22Rv1 (cell line): ENCODE results near the gene GRWD1.

Experiments
- H3K27ac ChIP-seq: fragments of 450-650 bp; 2 replicates; pipeline ENCODE4 v1.5.1; 2017
- ZFX ChIP-seq: fragments of 450-650 bp; IDR thresholded peaks from 2 replicates; pipeline ENCODE4 v1.6.1; 2017; ENCODE audit warnings: antibody characterized with exemption, borderline replicate concordance
- TF ChIP-seq, protein P1 (sequence below): fragments of 450-650 bp; IDR thresholded peaks from 2 replicates; pipeline ENCODE4 v1.5.1; 2017; ENCODE audit warnings: mild to moderate bottlenecking

Gene GRWD1

GRCh38 chr19:48489608-48490216 lies 43.9 kb downstream of the GRWD1 start:
- TF ChIP-seq ZFX: no peak
- TF ChIP-seq, protein P1, sequence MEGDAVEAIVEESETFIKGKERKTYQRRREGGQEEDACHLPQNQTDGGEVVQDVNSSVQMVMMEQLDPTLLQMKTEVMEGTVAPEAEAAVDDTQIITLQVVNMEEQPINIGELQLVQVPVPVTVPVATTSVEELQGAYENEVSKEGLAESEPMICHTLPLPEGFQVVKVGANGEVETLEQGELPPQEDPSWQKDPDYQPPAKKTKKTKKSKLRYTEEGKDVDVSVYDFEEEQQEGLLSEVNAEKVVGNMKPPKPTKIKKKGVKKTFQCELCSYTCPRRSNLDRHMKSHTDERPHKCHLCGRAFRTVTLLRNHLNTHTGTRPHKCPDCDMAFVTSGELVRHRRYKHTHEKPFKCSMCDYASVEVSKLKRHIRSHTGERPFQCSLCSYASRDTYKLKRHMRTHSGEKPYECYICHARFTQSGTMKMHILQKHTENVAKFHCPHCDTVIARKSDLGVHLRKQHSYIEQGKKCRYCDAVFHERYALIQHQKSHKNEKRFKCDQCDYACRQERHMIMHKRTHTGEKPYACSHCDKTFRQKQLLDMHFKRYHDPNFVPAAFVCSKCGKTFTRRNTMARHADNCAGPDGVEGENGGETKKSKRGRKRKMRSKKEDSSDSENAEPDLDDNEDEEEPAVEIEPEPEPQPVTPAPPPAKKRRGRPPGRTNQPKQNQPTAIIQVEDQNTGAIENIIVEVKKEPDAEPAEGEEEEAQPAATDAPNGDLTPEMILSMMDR: peak; percentile 97
- H3K27ac ChIP-seq: no peak overlapping the region

GRCh38 chr19:48490981-48491792 lies 45.4 kb downstream of the GRWD1 start:
- peak overlapping the region; percentile 66 for H3K27ac ChIP-seq

GRCh38 chr19:48491793-48492123 lies 46.0 kb downstream of the GRWD1 start:
- H3K27ac ChIP-seq: peak overlapping the region; percentile 66
- TF ChIP-seq ZFX: no peak
- TF ChIP-seq, protein P1: no peak

More at GRCh38 chr19:48490981-48491792, 45.4 kb downstream of the GRWD1 start:
- no peak for TF ChIP-seq ZFX

DNA sequence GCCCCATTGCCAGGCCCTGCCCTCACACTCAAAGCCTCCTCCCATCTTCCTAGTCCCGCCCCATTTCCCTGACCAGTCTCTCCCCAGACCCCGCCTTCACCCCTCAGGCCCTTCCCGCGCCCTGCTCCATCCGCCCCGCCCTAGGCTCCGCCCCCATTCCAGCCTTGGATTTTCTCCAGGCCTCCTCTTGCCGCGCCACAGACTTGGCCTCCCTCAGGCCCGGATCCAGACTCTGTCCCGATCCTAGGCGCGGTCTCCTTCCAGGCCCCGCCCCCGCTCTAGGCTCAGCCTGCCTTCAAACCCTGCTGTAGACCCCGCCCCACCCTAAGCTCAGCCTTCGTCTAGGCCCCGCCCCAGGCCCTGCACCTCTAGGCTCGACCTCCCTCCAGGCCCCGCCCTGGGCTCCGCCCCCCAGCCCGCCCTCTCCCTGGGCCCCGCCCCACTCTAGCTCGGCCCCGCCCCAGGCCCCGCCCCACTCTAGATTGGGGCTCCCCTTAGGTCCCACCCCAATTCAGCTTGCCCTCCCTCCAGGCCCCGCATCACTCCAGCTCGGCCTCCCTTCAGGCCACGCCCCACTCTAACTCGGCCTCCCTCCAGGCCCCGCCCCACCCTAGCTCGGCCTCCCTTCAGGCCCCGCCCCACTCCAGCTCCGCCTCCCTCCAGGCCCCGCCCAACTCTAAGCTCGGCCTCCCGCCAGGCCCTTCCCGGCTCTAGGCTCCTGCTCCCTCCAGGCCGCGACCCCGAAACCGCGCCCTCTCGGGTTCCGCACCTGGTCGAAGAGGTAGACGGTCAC lies 47.3 kb downstream of the GRWD1 start:
- H3K27ac ChIP-seq: peak overlapping the region; percentile 66
- TF ChIP-seq, protein P1: no peak
- no peak for TF ChIP-seq ZFX

GRCh38 chr19:48493718-48494401 lies 48.1 kb downstream of the GRWD1 start:
- peak overlapping the region; percentile 66 for H3K27ac ChIP-seq

DNA sequence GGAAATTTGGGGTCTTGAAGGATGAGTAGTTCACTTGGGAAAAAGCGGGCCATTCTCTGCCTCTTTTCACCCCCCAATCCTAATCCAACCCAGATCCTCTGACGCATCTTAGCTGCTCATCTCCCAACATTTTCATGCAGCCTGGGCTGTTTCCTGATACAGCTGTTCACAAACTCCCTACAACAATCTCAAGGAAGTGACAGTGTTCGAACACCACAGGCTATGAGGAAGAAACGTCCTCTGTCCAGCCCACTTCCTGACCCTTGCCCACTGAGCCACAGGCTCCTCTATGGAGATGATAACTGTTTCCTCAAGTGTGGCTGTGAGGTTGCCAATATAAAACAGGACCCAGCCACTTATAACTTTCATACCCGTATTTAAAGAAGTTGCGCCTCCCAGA lies 49.6 kb downstream of the GRWD1 start:
- H3K27ac ChIP-seq: peak overlapping the region; percentile 34
- TF ChIP-seq, protein P1: no peak
- no peak for TF ChIP-seq ZFX

More at GRCh38 chr19:48493718-48494401, 48.1 kb downstream of the GRWD1 start:
- TF ChIP-seq, protein P1: no peak
- TF ChIP-seq ZFX: no peak

DNA sequence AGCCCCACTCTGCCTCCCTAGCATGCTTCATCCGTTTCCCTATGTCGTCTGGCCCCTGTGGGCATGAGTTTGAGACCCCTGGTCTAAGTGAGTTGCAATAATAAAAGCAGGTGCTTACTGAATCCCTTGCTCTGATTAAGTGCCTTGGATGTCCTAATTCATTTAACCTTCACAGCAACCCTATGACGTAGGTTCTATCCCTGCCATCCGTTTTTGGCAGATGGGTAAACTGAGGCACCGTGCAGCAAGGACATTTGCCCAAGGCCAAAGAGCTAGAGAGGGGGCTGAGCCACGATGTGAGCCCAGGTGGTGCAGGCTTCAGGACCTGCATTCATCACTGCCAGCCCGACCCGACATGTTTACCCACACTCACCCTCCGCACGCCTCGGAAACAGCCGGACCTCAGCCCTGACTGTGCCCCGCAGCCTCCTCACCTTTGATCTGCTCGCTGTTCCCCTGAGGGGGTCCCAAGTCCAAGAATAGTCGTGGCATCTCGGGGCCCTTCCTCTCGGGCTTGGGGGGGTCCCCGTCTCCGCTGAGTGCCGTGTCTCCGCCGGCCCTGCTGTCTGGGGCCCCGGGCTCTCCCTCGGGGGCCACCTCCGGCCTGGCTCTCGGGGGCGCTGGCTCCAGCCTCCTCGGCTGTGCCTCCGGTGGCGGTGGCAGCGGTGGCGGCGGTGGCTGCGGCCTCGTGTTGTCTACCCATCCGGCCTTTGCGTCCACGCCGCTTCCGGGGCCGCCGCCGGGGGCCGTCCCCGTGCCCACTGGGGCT lies 51.4 kb downstream of the GRWD1 start:
- peak overlapping the region; percentile 34; the same call in 1 of the 2 replicates for H3K27ac ChIP-seq
- TF ChIP-seq ZFX: no peak
- TF ChIP-seq, protein P1: no peak
